IMR-90 (cell line): Measurements from ENCODE around the gene SNRPA1. TPM values are rescaled to one million over a fixed set of nuclear protein-coding genes. Genes with fewer than 3 reads are reported as not detected.

Experiments used
- ATAC-seq: fragments of 200-7000 bp; cut with Tn5 transposase; 2 replicates; pipeline ENCODE4 v1.9.1; 2020; ENCODE audit warnings: low read depth, mild to moderate bottlenecking, moderate library complexity
- BruUV-seq: library from RNA; stranded (reverse); fragments of 400-500 nt; replicated peaks from 2 replicates; lab custom pipeline; 2021; lab: Mats Ljungman, UMichigan
- CTCF ChIA-PET: fragments of 300-600 bp; formaldehyde crosslinking; extraction: SDS; loops from one replicate; lab custom pipeline; 2021; ENCODE audit warnings: antibody characterized with exemption; lab: Yijun Ruan, JAX
- POLR2A ChIA-PET: fragments of 300-600 bp; sonication (Branson Sonifier 250); formaldehyde crosslinking; loops from one replicate; lab custom pipeline; 2022; ENCODE audit warnings: antibody characterized with exemption; ENCODE audit not compliant: unreplicated experiment; lab: Charles Lee
- DNase-seq: peaks from one replicate; pipeline ENCODE4 v3.0.0; 2013
- H2AFZ ChIP-seq: replicated peaks from 2 replicates; pipeline ENCODE3; 2013; ENCODE audit warnings: low read length, mild to moderate bottlenecking; ENCODE audit not compliant: poor library complexity
- H2AK5ac ChIP-seq: 2 replicates; pipeline ENCODE4 v1.6.1; 2013; ENCODE audit warnings: low read depth, low read length, inconsistent platforms
- H2AK9ac ChIP-seq: replicated peaks from 2 replicates; pipeline ENCODE3; 2013; ENCODE audit warnings: mild to moderate bottlenecking, low read depth, low read length, moderate library complexity; ENCODE audit not compliant: poor library complexity
- H2BK120ac ChIP-seq: 2 replicates; pipeline ENCODE4 v1.6.1; 2013; ENCODE audit warnings: low read depth, low read length, inconsistent platforms
- H2BK15ac ChIP-seq: 3 replicates; pipeline ENCODE4 v1.6.1; 2013; ENCODE audit warnings: low read depth, low read length, inconsistent platforms
- H2BK20ac ChIP-seq: 2 replicates; pipeline ENCODE4 v1.6.1; 2013; ENCODE audit warnings: low read depth, mild to moderate bottlenecking, inconsistent platforms, low read length, moderate library complexity
- H2BK5ac ChIP-seq: 2 replicates; pipeline ENCODE4 v1.6.1; 2013; ENCODE audit warnings: mild to moderate bottlenecking, low read depth, low read length, inconsistent platforms; ENCODE audit not compliant: poor library complexity, severe bottlenecking
- H3K14ac ChIP-seq: replicated peaks from 2 replicates; pipeline ENCODE4 v1.6.1; 2013; ENCODE audit warnings: low read depth, low read length, inconsistent platforms
- H3K18ac ChIP-seq: 2 replicates; pipeline ENCODE4 v1.6.1; 2013; ENCODE audit warnings: low read depth, low read length, control low read depth
- H3K23ac ChIP-seq: 2 replicates; pipeline ENCODE4 v1.6.1; 2013; ENCODE audit warnings: low read depth, low read length, inconsistent platforms
- H3K27ac ChIP-seq: 2 replicates; pipeline ENCODE4 v1.5.1; 2013; ENCODE audit warnings: mild to moderate bottlenecking, control low read depth, low read length; ENCODE audit not compliant: insufficient read depth
- H3K27me3 ChIP-seq: 2 replicates; pipeline ENCODE4 v1.6.1; 2013; ENCODE audit warnings: low read length; ENCODE audit not compliant: control insufficient read depth, insufficient read depth
- H3K36me3 ChIP-seq: 2 replicates; pipeline ENCODE4 v1.6.1; 2013; ENCODE audit warnings: low read length, mixed read lengths; ENCODE audit not compliant: control insufficient read depth, insufficient read depth
- H3K4ac ChIP-seq: 2 replicates; pipeline ENCODE4 v1.6.1; 2013; ENCODE audit warnings: low read depth, low read length, inconsistent platforms
- H3K4me1 ChIP-seq: 2 replicates; pipeline ENCODE4 v1.6.1; 2013; ENCODE audit warnings: low read length, mixed read lengths; ENCODE audit not compliant: control insufficient read depth, insufficient read depth
- H3K4me2 ChIP-seq: 2 replicates; pipeline ENCODE4 v1.6.1; 2013; ENCODE audit warnings: low read depth, mild to moderate bottlenecking, control low read depth, low read length, moderate library complexity
- H3K4me3 ChIP-seq: 2 replicates; pipeline ENCODE4 v1.5.1; 2013; ENCODE audit warnings: low read depth, mild to moderate bottlenecking, control low read depth, low read length, moderate library complexity; ENCODE audit not compliant: insufficient read depth
- H3K56ac ChIP-seq: 2 replicates; pipeline ENCODE4 v1.6.1; 2013; ENCODE audit warnings: low read length, inconsistent platforms; ENCODE audit not compliant: insufficient read depth; ENCODE audit errors: extremely low read depth
- H3K79me1 ChIP-seq, 2 experiments: 2 replicates each; pipeline ENCODE4 v1.6.1; 2013; ENCODE audit warnings: low read length in 2 of 2, inconsistent platforms in 1 of 2, low read depth in 1 of 2
- H3K9ac ChIP-seq: 2 replicates; pipeline ENCODE4 v1.6.1; 2013; ENCODE audit warnings: low read depth, low read length, control low read depth
- H3K9me1 ChIP-seq: 2 replicates; pipeline ENCODE4 v1.6.1; 2013; ENCODE audit warnings: low read length, inconsistent platforms; ENCODE audit not compliant: insufficient read depth
- H3K9me3 ChIP-seq: 2 replicates; pipeline ENCODE4 v1.6.1; 2013; ENCODE audit warnings: low read length; ENCODE audit not compliant: control insufficient read depth, insufficient read depth
- H4K20me1 ChIP-seq: 2 replicates; pipeline ENCODE4 v1.6.1; 2013; ENCODE audit warnings: low read length, inconsistent platforms; ENCODE audit not compliant: insufficient read depth
- H4K5ac ChIP-seq: 2 replicates; pipeline ENCODE4 v1.6.1; 2013; ENCODE audit warnings: mild to moderate bottlenecking, low read depth, low read length, control low read depth
- H4K8ac ChIP-seq, 2 experiments: 2 replicates each; pipeline ENCODE4 v1.6.1; 2013; ENCODE audit warnings: low read depth in 2 of 2, low read length in 2 of 2, control low read depth in 1 of 2, inconsistent platforms in 1 of 2
- H4K91ac ChIP-seq: 2 replicates; pipeline ENCODE4 v1.6.1; 2013; ENCODE audit warnings: low read depth, low read length, inconsistent platforms; ENCODE audit not compliant: insufficient read depth
- CEBPB ChIP-seq: IDR thresholded peaks from 2 replicates; pipeline ENCODE4 v1.6.1; 2012; ENCODE audit warnings: low read depth, low read length, improper control_type of control experiment
- CHD1 ChIP-seq: IDR thresholded peaks from 2 replicates; pipeline ENCODE4 v1.6.1; 2012; ENCODE audit warnings: low read depth, low read length, improper control_type of control experiment
- MAFK ChIP-seq: IDR thresholded peaks from 2 replicates; pipeline ENCODE4 v1.6.1; 2012; ENCODE audit warnings: low read depth, low read length, improper control_type of control experiment
- MAZ ChIP-seq: IDR thresholded peaks from 2 replicates; pipeline ENCODE4 v1.6.1; 2012; ENCODE audit warnings: low read depth, mild to moderate bottlenecking, low read length, improper control_type of control experiment, moderate library complexity, borderline replicate concordance
- MXI1 ChIP-seq: IDR thresholded peaks from 2 replicates; pipeline ENCODE4 v1.6.1; 2012; ENCODE audit warnings: low read depth, mild to moderate bottlenecking, low read length, moderate library complexity, borderline replicate concordance
- RCOR1 ChIP-seq: IDR thresholded peaks from 2 replicates; pipeline ENCODE4 v1.6.1; 2012; ENCODE audit warnings: mild to moderate bottlenecking, low read length, improper control_type of control experiment; ENCODE audit not compliant: insufficient replicate concordance
- RFX5 ChIP-seq: IDR thresholded peaks from 2 replicates; pipeline ENCODE4 v1.8.0; 2012; ENCODE audit warnings: low read depth, mild to moderate bottlenecking, low read length, moderate library complexity
- WGBS, 2 experiments: methylation state at CpG; one replicate each; pipeline versions ENCODE4 v1.1.5 to v1.1.7; 2013; ENCODE audit warnings: missing lambda C conversion rate in 2 of 2; ENCODE audit not compliant: insufficient read length in 1 of 2; ENCODE audit errors: extremely low coverage in 2 of 2; 5-methylcytosine and 5-hydroxymethylcytosine counted together
- dilution Hi-C: fragments of 300-500 bp; cut with HindIII; formaldehyde crosslinking; loops from one replicate; pipeline ENCODE4 v1.14.3; 2018; ENCODE audit warnings: low sequenced_read_pairs; ENCODE audit not compliant: unreplicated experiment
- in situ Hi-C: fragments of 300-500 bp; cut with MboI; formaldehyde crosslinking; loops from 3 replicates; pipeline ENCODE4 v1.14.3; 2019; ENCODE audit warnings: low sequenced_read_pairs, inconsistent platforms, mixed read lengths
- intact Hi-C: fragments of 100-400 bp; cut with micrococcal nuclease; formaldehyde crosslinking; loops from 2 replicates; pipeline ENCODE4 v1.10.0; 2022
- polyA plus RNA-seq, 3 experiments: library from polyadenylated mRNA; depleted of rRNA; stranded (reverse); fragments of >200 nt; gene quantifications; 2 replicates each; pipeline ENCODE4 v1.2.3, GENCODE V29; 2012; ENCODE audit warnings: low replicate concordance in 1 of 3
- total RNA-seq: library from RNA; depleted of rRNA; stranded (reverse); fragments of >200 nt; gene quantifications from 2 replicates; pipeline ENCODE4 v1.2.3, GENCODE V29; 2012
- TF ChIP-seq, protein P1 (sequence below): fragments of 150-350 bp; IDR thresholded peaks from 2 replicates; pipeline ENCODE4 v1.6.1; 2017; ENCODE audit warnings: mild to moderate bottlenecking, antibody characterized with exemption, low read length, low read depth

The SNRPA1 gene
- total and polyA plus RNA-seq, 2 of the 4 experiments (the other 2 are of a cell fraction) = 37.1 to 79.9 TPM

- Histone ChIP-seq H3K4me2 (peak overlapping the region; percentile 100), H4K91ac (peak overlapping the region; percentile 11; the same call in 1 of the 2 replicates), H2BK120ac (peak overlapping the region; percentile 13; the same call in 1 of the 2 replicates), H3K27ac (peak overlapping the region; percentile 90), H2AK5ac (peak overlapping the region; percentile 40; the same call in 1 of the 2 replicates), H3K9me1 (peaks cover 9% of the 10 kb centered on the region; the same call in 1 of the 2 replicates), H3K79me1 (peaks cover 0 to 40% of the 10 kb centered on the region in 2 experiments; a peak in 2 of 4 replicates), H4K20me1 (peaks cover 47% of the 10 kb centered on the region), H2BK20ac (no peak overlapping the region), H3K4me1 (peaks cover 21% of the 10 kb centered on the region), H2BK5ac (peak overlapping the region; percentile 94), H3K4me3 (peak overlapping the region; percentile 100), H4K8ac (peak overlapping the region in 1 of 2 experiments; percentile 48; a peak in 1 of 4 replicates), H3K18ac (peak overlapping the region; percentile 66), H2BK15ac (no peak overlapping the region), H3K27me3 (no peaks in the 10 kb centered on the region), H2AFZ (peak overlapping the region; percentile 93), H3K23ac (peak overlapping the region; percentile 95), H3K56ac (peak overlapping the region; percentile 79), H3K36me3 (peaks cover 12% of the 10 kb centered on the region), H4K5ac (peak overlapping the region; percentile 42; the same call in 1 of the 2 replicates), H3K9me3 (no peaks in the 10 kb centered on the region), H3K14ac (peak overlapping the region; percentile 69), H2AK9ac (peak overlapping the region; percentile 39), H3K9ac (peak overlapping the region; percentile 94), H3K4ac (peak overlapping the region; percentile 77)
- dilution Hi-C loops (no loop called here), in situ Hi-C loops (loop anchor here (25.0 kb wide), 2 partner anchors 339 to 539 kb away; partner anchors contain the start of gene LRRK1), intact Hi-C loops (loop anchor here (1.0 to 2.0 kb wide), 4 partner anchors 45 to 128 kb away; no protein-coding TSS in a partner anchor)
- no TSS peak for BruUV-seq
- DNase-seq (no peak), ATAC-seq (peak; percentile 31)
- 0% methylated on average over 113 of the region's 150 CpGs; no CpG with 5 or more reads in 1 of the 2 experiments for WGBS, 2 experiments
- POLR2A ChIA-PET = interaction anchor here (0.6 to 1.2 kb wide), 2 partner anchors 50 to 390 kb away, joined by 3 to 9 read pairs; no protein-coding TSS in a partner anchor
- CTCF ChIA-PET = interaction anchor here (1.0 to 1.5 kb wide), 4 partner anchors 36 to 140 kb away, joined by 3 to 4 read pairs (median 4); no protein-coding TSS in a partner anchor
- no peak for TF ChIP-seq MAZ
- TF ChIP-seq, protein P1, sequence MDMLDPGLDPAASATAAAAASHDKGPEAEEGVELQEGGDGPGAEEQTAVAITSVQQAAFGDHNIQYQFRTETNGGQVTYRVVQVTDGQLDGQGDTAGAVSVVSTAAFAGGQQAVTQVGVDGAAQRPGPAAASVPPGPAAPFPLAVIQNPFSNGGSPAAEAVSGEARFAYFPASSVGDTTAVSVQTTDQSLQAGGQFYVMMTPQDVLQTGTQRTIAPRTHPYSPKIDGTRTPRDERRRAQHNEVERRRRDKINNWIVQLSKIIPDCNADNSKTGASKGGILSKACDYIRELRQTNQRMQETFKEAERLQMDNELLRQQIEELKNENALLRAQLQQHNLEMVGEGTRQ = no peak
- no peak for TF ChIP-seq MAFK
- no peak for TF ChIP-seq MXI1
- no peak for TF ChIP-seq RCOR1
- no peak for TF ChIP-seq CEBPB
- no peak for TF ChIP-seq RFX5
- TF ChIP-seq CHD1 = no peak
These were observed 43.9 kb downstream of the SNRPA1 start for GRCh38 chr15:101250873-101251829.
